DMS53 treated with DMSO at 0.1 percent for 48 hours (cell line): ENCODE data around the gene SNAI1.
"Not testable (repeated sequence)": the region's sequence is repeated elsewhere in the genome, so short reads cannot be mapped to it uniquely, and the experiment has no call there.

Experiments
- DNase-seq: peaks from one replicate; lab custom pipeline; 2025; ENCODE audit not compliant: unreplicated experiment; lab: John Stamatoyannopoulos, UW

SNAI1 gene

GRCh38 chr20:49985617-49986016 is 2.8 kb downstream of the SNAI1 start:
- DNase-seq, result no peak

- DNase-seq, result no peak
Observed at GRCh38 chr20:49986049-49986448, 3.3 kb downstream of the SNAI1 start.

- DNase-seq, result no peak
Observed at GRCh38 chr20:49987015-49987867, 4.5 kb downstream of the SNAI1 start.

GRCh38 chr20:49987868-49988690 is 5.3 kb downstream of the SNAI1 start:
- DNase-seq, result no peak

GRCh38 chr20:49989234-49990065 is 6.7 kb downstream of the SNAI1 start:
- DNase-seq, result no peak

- no peak for DNase-seq
Observed at GRCh38 chr20:49990271-49990720, 7.5 kb downstream of the SNAI1 start.

- DNase-seq, result no peak
Observed at GRCh38 chr20:49993301-49993751, 10.5 kb downstream of the SNAI1 start.

- DNase-seq, result no peak
Observed at GRCh38 chr20:49995586-49995985, 12.8 kb downstream of the SNAI1 start.

GRCh38 chr20:49998478-49999188 is 15.9 kb downstream of the SNAI1 start:
- DNase-seq, result not testable (repeated sequence)

- no peak for DNase-seq
Observed at GRCh38 chr20:49999329-49999728, 16.5 kb downstream of the SNAI1 start.

- DNase-seq, result peak; percentile 8
Observed at GRCh38 chr20:50000548-50001222, 17.9 kb downstream of the SNAI1 start.

- DNase-seq, result no peak
Observed at GRCh38 chr20:50001784-50002311, 19.1 kb downstream of the SNAI1 start.

- no peak for DNase-seq
Observed at GRCh38 chr20:50003253-50003656, 20.5 kb downstream of the SNAI1 start.

GRCh38 chr20:50004229-50004628 is 21.4 kb downstream of the SNAI1 start:
- no peak for DNase-seq

- no peak for DNase-seq
Observed at GRCh38 chr20:50005471-50005981, 22.7 kb downstream of the SNAI1 start.

- no peak for DNase-seq
Observed at GRCh38 chr20:50007369-50007768, 24.6 kb downstream of the SNAI1 start.

GRCh38 chr20:50008007-50008406 is 25.2 kb downstream of the SNAI1 start:
- no peak for DNase-seq

- no peak for DNase-seq
Observed at GRCh38 chr20:50009521-50010454, 27.0 kb downstream of the SNAI1 start.
